CD4-positive, alpha-beta memory T cell (primary cell): ENCODE data around the gene MRPL58. TPM values are rescaled to one million over a fixed set of nuclear protein-coding genes. Genes with fewer than 3 reads are reported as not detected.

Experiments
- CTCF ChIA-PET: fragments of 350-600 bp; sonication (Branson Sonifier 250); formaldehyde crosslinking; loops from one replicate; lab custom pipeline; 2021; ENCODE audit warnings: inconsistent platforms; ENCODE audit not compliant: partially characterized antibody; lab: Charles Lee
- POLR2A ChIA-PET: fragments of 350-600 bp; sonication (Branson Sonifier 250); formaldehyde crosslinking; loops from one replicate; lab custom pipeline; 2021; ENCODE audit not compliant: partially characterized antibody; lab: Charles Lee
- DNase-seq, 5 donors: peaks; one replicate each; pipeline versions ENCODE4 v3.0.0 to v3.0.0-alpha.2; 2020 to 2022; ENCODE audit warnings: mixed read lengths in 1 of 5
- H3K27ac ChIP-seq: one replicate; pipeline ENCODE4 v1.7.0; 2013; ENCODE audit warnings: low read depth, low read length
- H3K27me3 ChIP-seq: 2 replicates; pipeline ENCODE4 v1.7.0; 2013; ENCODE audit warnings: mild to moderate bottlenecking, low read length, moderate library complexity; ENCODE audit not compliant: insufficient read depth
- H3K36me3 ChIP-seq: 2 replicates; pipeline ENCODE4 v1.7.0; 2013; ENCODE audit warnings: mild to moderate bottlenecking, low read length, moderate library complexity; ENCODE audit not compliant: insufficient read depth
- H3K4me1 ChIP-seq: 2 replicates; pipeline ENCODE4 v1.7.0; 2013; ENCODE audit warnings: mild to moderate bottlenecking, low read length, moderate library complexity; ENCODE audit not compliant: insufficient read depth
- H3K4me3 ChIP-seq, 2 donors: one replicate each; pipeline ENCODE4 v1.7.0; 2013; ENCODE audit warnings: low read length in 2 of 2, mild to moderate bottlenecking in 1 of 2
- H3K9me3 ChIP-seq, 2 donors: one replicate each; pipeline ENCODE4 v1.7.0; 2013; ENCODE audit warnings: low read length in 2 of 2, control low read depth in 1 of 2; ENCODE audit not compliant: control insufficient read depth in 1 of 2
- H3K27ac Mint-ChIP-seq, 7 donors: one replicate each; pipeline ENCODE4 v1.8.0; 2020 to 2021; ENCODE audit warnings: mixed read lengths in 7 of 7, mild to moderate bottlenecking in 6 of 7, inconsistent platforms in 3 of 7, moderate library complexity in 3 of 7
- H3K27me3 Mint-ChIP-seq, 2 donors: one replicate each; pipeline ENCODE4 v1.8.0; 2020 to 2021; ENCODE audit warnings: mixed read lengths in 2 of 2
- H3K36me3 Mint-ChIP-seq, 2 donors: one replicate each; pipeline ENCODE4 v1.8.0; 2020 to 2021; ENCODE audit warnings: mixed read lengths in 2 of 2, inconsistent platforms in 1 of 2, mild to moderate bottlenecking in 1 of 2
- H3K4me1 Mint-ChIP-seq, 4 donors: one replicate each; pipeline ENCODE4 v1.8.0; 2020 to 2021; ENCODE audit warnings: mixed read lengths in 4 of 4, mild to moderate bottlenecking in 1 of 4
- H3K4me3 Mint-ChIP-seq, 8 donors: one replicate each; pipeline ENCODE4 v1.8.0; 2020 to 2021; ENCODE audit warnings: mixed read lengths in 8 of 8, mild to moderate bottlenecking in 7 of 8, moderate library complexity in 6 of 8, inconsistent platforms in 3 of 8
- H3K9me3 Mint-ChIP-seq, 8 donors: one replicate each; pipeline ENCODE4 v1.8.0; 2020 to 2021; ENCODE audit warnings: mixed read lengths in 8 of 8, mild to moderate bottlenecking in 5 of 8, inconsistent platforms in 3 of 8, moderate library complexity in 1 of 8
- intact Hi-C: fragments of 100-400 bp; cut with micrococcal nuclease; formaldehyde crosslinking; loops from one replicate; pipeline ENCODE4 v1.15.1; 2023
- polyA plus RNA-seq, 2 donors: library from polyadenylated mRNA; unstranded; fragments of 300-500 nt; fragmentation: Illumina TruSeq; gene quantifications; one replicate each; pipeline ENCODE4 v1.2.3, GENCODE V29; 2021
- total RNA-seq, 2 experiments: library from RNA; stranded (reverse); gene quantifications; one replicate each; pipeline ENCODE4 v1.2.3, GENCODE V29; 2021

MRPL58 gene
- total and polyA plus RNA-seq, 4 experiments from 2014 or later = 22.6 to 62.2 (median 41.6) TPM

- Mint-ChIP-seq H3K27me3 (peaks cover 0 to 14% of the 10 kb centered on the region in 2 donors), H3K27ac (peak overlapping the region; percentile 99 to 100 (median 100)), H3K4me1 (peaks cover 30 to 69% (median 54%) of the 10 kb centered on the region in 4 donors), H3K4me3 (peak overlapping the region; percentile 79 to 91 (median 88)), H3K36me3 (peaks cover 0 to 27% of the 10 kb centered on the region in 2 donors), H3K9me3 (peaks cover 0 to 25% (median 0%) of the 10 kb centered on the region in 8 donors)
- DNase-seq = peak in 1 of 5 donors; percentile 31
- intact Hi-C loops = loop anchor here (2.0 to 5.0 kb wide), 3 partner anchors 14 to 160 kb away; partner anchors contain the start of genes ATP5PD, CDR2L, FDXR and KCTD2
- peaks cover 57% of the 10 kb centered on the region for H3K4me1 ChIP-seq
- peak overlapping the region in 1 of 2 donors; percentile 20 for H3K4me3 ChIP-seq
- no peaks in the 10 kb centered on the region for H3K27me3 ChIP-seq
- H3K27ac ChIP-seq = peak overlapping the region; percentile 70
- H3K36me3 ChIP-seq = no peaks in the 10 kb centered on the region
- POLR2A ChIA-PET = interaction anchor here (1.0 to 2.6 kb wide), 7 partner anchors 9 to 256 kb away, joined by 3 to 22 read pairs (median 5); partner anchors contain the start of genes ATP5PD, HID1, KCTD2 and MRPL58
- CTCF ChIA-PET = interaction anchor here (0.9 to 1.9 kb wide), 5 partner anchors 10 to 81 kb away, joined by 4 to 17 read pairs (median 6); partner anchors contain the start of gene MRPL58
- no peaks in the 10 kb centered on the region for H3K9me3 ChIP-seq
These were observed 20.3 kb downstream of the MRPL58 start for GRCh38 chr17:75032720-75033280.

GRCh38 chr17:75033346-75034235, 21.1 kb downstream of the MRPL58 start:
- H3K27me3 ChIP-seq = no peaks in the 10 kb centered on the region
- H3K36me3 ChIP-seq = peaks cover 4% of the 10 kb centered on the region
- H3K4me1 ChIP-seq = peaks cover 57% of the 10 kb centered on the region
- H3K4me1 Mint-ChIP-seq = peaks cover 30 to 69% (median 54%) of the 10 kb centered on the region in 4 donors
- H3K9me3 ChIP-seq = no peaks in the 10 kb centered on the region
- peak overlapping the region; percentile 79 to 91 (median 88) for H3K4me3 Mint-ChIP-seq
- intact Hi-C loops = loop anchor here (2.0 to 5.0 kb wide), 3 partner anchors 13 to 161 kb away; partner anchors contain the start of genes ATP5PD, CDR2L, FDXR and KCTD2
- H3K27me3 Mint-ChIP-seq = peaks cover 0 to 14% of the 10 kb centered on the region in 2 donors
- H3K4me3 ChIP-seq = peak overlapping the region; percentile 64 to 70
- peak overlapping the region; percentile 55 for H3K27ac ChIP-seq
- peaks cover 0 to 25% (median 0%) of the 10 kb centered on the region in 8 donors for H3K9me3 Mint-ChIP-seq
- DNase-seq = peak; percentile 81 to 89 (median 86)
- peak overlapping the region; percentile 99 to 100 (median 100) for H3K27ac Mint-ChIP-seq
- POLR2A ChIA-PET = interaction anchor here (0.6 to 7.1 kb wide), 14 partner anchors 9 to 1172 kb away, joined by 3 to 119 read pairs (median 6); partner anchors contain the start of genes ARMC7, ATP5PD, CDR2L and KCTD2
- peaks cover under 1 to 29% of the 10 kb centered on the region in 2 donors for H3K36me3 Mint-ChIP-seq
- CTCF ChIA-PET = interaction anchor here (1.9 to 3.9 kb wide), 3 partner anchors 21 to 80 kb away, joined by 6 to 23 read pairs (median 9); partner anchors contain the start of gene MRPL58

- no peaks in the 10 kb centered on the region for H3K27me3 ChIP-seq
- H3K27ac Mint-ChIP-seq = peak overlapping the region; percentile 99 to 100 (median 100)
- intact Hi-C loops = loop anchor here (5.0 kb wide), 1 partner anchor 162 kb away; the partner anchor contains the start of gene FDXR
These were observed 21.9 kb downstream of the MRPL58 start for GRCh38 chr17:75034236-75034908.

GRCh38 chr17:75036643-75037268, 24.3 kb downstream of the MRPL58 start:
- H3K9me3 ChIP-seq = no peaks in the 10 kb centered on the region
- intact Hi-C loops = loop anchor here (1.0 to 5.0 kb wide), 3 partner anchors 11 to 146 kb away; partner anchors contain the start of genes KCTD2, MRPL58 and SUMO2
- H3K27ac Mint-ChIP-seq = peak overlapping the region; percentile 99 to 100 (median 100)
- peaks cover 0 to 25% (median 0%) of the 10 kb centered on the region in 8 donors for H3K9me3 Mint-ChIP-seq
- peak overlapping the region in 1 of 2 donors; percentile 37 for H3K4me3 ChIP-seq
- H3K36me3 ChIP-seq = peaks cover 35% of the 10 kb centered on the region
- no peaks in the 10 kb centered on the region for H3K27me3 ChIP-seq
- POLR2A ChIA-PET = interaction anchor here (0.6 to 7.1 kb wide), 25 partner anchors 8 to 554 kb away, joined by 3 to 119 read pairs (median 5); partner anchors contain the start of genes ATP5PD, CDR2L, HID1 and JPT1
- peak overlapping the region; percentile 83 to 97 (median 90) for H3K4me3 Mint-ChIP-seq
- H3K36me3 Mint-ChIP-seq = peaks cover 17 to 54% of the 10 kb centered on the region in 2 donors
- peaks cover 33 to 62% (median 49%) of the 10 kb centered on the region in 4 donors for H3K4me1 Mint-ChIP-seq
- CTCF ChIA-PET = interaction anchor here (0.8 to 3.9 kb wide), 6 partner anchors 10 to 33 kb away, joined by 3 to 23 read pairs (median 4); partner anchors contain the start of genes ATP5PD and MRPL58
- peaks cover 0 to 14% of the 10 kb centered on the region in 2 donors for H3K27me3 Mint-ChIP-seq
- peak; percentile 93 to 99 (median 97) for DNase-seq
- H3K4me1 ChIP-seq = peaks cover 57% of the 10 kb centered on the region
- peak overlapping the region; percentile 64 for H3K27ac ChIP-seq

More at GRCh38 chr17:75034236-75034908, 21.9 kb downstream of the MRPL58 start:
- Histone ChIP-seq H3K27ac (peak overlapping the region; percentile 55), H3K36me3 (peaks cover 12% of the 10 kb centered on the region), H3K4me1 (peaks cover 57% of the 10 kb centered on the region), H3K4me3 (peak overlapping the region; percentile 64 to 70), H3K9me3 (no peaks in the 10 kb centered on the region)
- H3K4me1 Mint-ChIP-seq = peaks cover 31 to 69% (median 54%) of the 10 kb centered on the region in 4 donors
- ChIA-PET CTCF (interaction anchor here (1.0 to 3.9 kb wide), 4 partner anchors 22 to 167 kb away, joined by 3 to 23 read pairs (median 8); partner anchors contain the start of gene MRPL58), POLR2A (interaction anchor here (0.6 to 7.1 kb wide), 19 partner anchors 10 to 1171 kb away, joined by 3 to 119 read pairs (median 5); partner anchors contain the start of genes ARMC7, ATP5PD, CDR2L and GGA3)
- peaks cover 5 to 35% of the 10 kb centered on the region in 2 donors for H3K36me3 Mint-ChIP-seq
- peaks cover 0 to 14% of the 10 kb centered on the region in 2 donors for H3K27me3 Mint-ChIP-seq
- peak; percentile 73 to 83 (median 75) for DNase-seq
- peak overlapping the region; percentile 79 to 91 (median 88) for H3K4me3 Mint-ChIP-seq
- H3K9me3 Mint-ChIP-seq = peaks cover 0 to 25% (median 0%) of the 10 kb centered on the region in 8 donors

GRCh38 chr17:75039238-75039637, 26.8 kb downstream of the MRPL58 start:
- Mint-ChIP-seq H3K36me3 (peaks cover 23 to 53% of the 10 kb centered on the region in 2 donors), H3K4me1 (peaks cover 22 to 47% (median 33%) of the 10 kb centered on the region in 4 donors), H3K27ac (peak overlapping the region in 5 of 7 donors; percentile 38 to 79 (median 61)), H3K9me3 (peaks cover 0 to 16% (median 0%) of the 10 kb centered on the region in 8 donors), H3K27me3 (peaks cover 0 to 10% of the 10 kb centered on the region in 2 donors), H3K4me3 (no peak overlapping the region)
- Histone ChIP-seq H3K9me3 (no peaks in the 10 kb centered on the region), H3K27me3 (no peaks in the 10 kb centered on the region), H3K27ac (no peak overlapping the region), H3K4me3 (no peak overlapping the region), H3K4me1 (peaks cover 33% of the 10 kb centered on the region), H3K36me3 (peaks cover 42% of the 10 kb centered on the region)
- ChIA-PET POLR2A (interaction anchor here (0.6 to 7.1 kb wide), 5 partner anchors 9 to 477 kb away, joined by 3 to 119 read pairs (median 4); partner anchors contain the start of genes ATP5PD, KCTD2, MRPL58 and TSEN54), CTCF (interaction anchor here (0.9 to 1.3 kb wide), 2 partner anchors 17 to 75 kb away, joined by 3 to 4 read pairs; no protein-coding TSS in a partner anchor)
- no peak for DNase-seq
- intact Hi-C loops = loop anchor here (5.0 kb wide), 1 partner anchor 143 kb away; the partner anchor contains the start of gene SUMO2
